HL-60 (cell line): Measurements from ENCODE around the gene ANP32A.

Source experiments
- CTCF ChIP-seq: IDR thresholded peaks from one replicate; pipeline ENCODE4 v1.5.1; 2011; ENCODE audit warnings: low read length, control low read depth, inconsistent platforms; ENCODE audit not compliant: insufficient read depth
- GABPA ChIP-seq: IDR thresholded peaks from 2 replicates; pipeline ENCODE4 v1.6.1; 2012; ENCODE audit warnings: low read depth
- POLR2AphosphoS5 ChIP-seq: IDR thresholded peaks from 2 replicates; pipeline ENCODE4 v1.6.1; 2012; ENCODE audit warnings: low read depth
- REST ChIP-seq: IDR thresholded peaks from 2 replicates; pipeline ENCODE4 v1.6.1; 2012; ENCODE audit warnings: low read depth; ENCODE audit not compliant: insufficient replicate concordance
- SPI1 ChIP-seq: IDR thresholded peaks from 2 replicates; pipeline ENCODE4 v1.6.1; 2012; ENCODE audit warnings: low read depth, mild to moderate bottlenecking, borderline replicate concordance

GRCh38 chr15:68749365-68749764 lies 71.3 kb downstream of the ANP32A start:
- no peak for TF ChIP-seq CTCF
- no peak for TF ChIP-seq REST
- TF ChIP-seq POLR2AphosphoS5: no peak
- no peak for TF ChIP-seq SPI1
- no peak for TF ChIP-seq GABPA
